NOMO-1 (cell line): ENCODE measurements around the gene CBLN3.
"Not testable (repeated sequence)": the region's sequence is repeated elsewhere in the genome, so short reads cannot be mapped to it uniquely, and the experiment has no call there.

Source experiments
- DNase-seq, 2 experiments: peaks; one replicate each; lab custom pipeline; 2025; ENCODE audit not compliant: unreplicated experiment in 2 of 2; lab: John Stamatoyannopoulos, UW

Gene CBLN3

GRCh38 chr14:24406416-24406815 is 23.1 kb downstream of the CBLN3 start:
- no peak for DNase-seq

GRCh38 chr14:24404814-24405213 is 24.7 kb downstream of the CBLN3 start:
- no peak for DNase-seq

GRCh38 chr14:24403294-24403998 is 26.0 kb downstream of the CBLN3 start:
- no peak for DNase-seq

GRCh38 chr14:24401810-24402702 is 27.4 kb downstream of the CBLN3 start:
- no peak for DNase-seq

GRCh38 chr14:24399999-24400718 is 29.3 kb downstream of the CBLN3 start:
- no peak for DNase-seq

GRCh38 chr14:24399447-24399822 is 30.0 kb downstream of the CBLN3 start:
- no peak for DNase-seq

- no peak for DNase-seq
Measured at GRCh38 chr14:24398653-24399446, 30.6 kb downstream of the CBLN3 start, which contains the start of gene NYNRIN. Gene NYNRIN, plus strand, starts transcription at chr14:24399003. Its CDS starts 244 bp downstream, at chr14:24399247.

- no peak for DNase-seq
Measured at GRCh38 chr14:24398293-24398652, 31.2 kb downstream of the CBLN3 start.

- DNase-seq: no peak
Measured at GRCh38 chr14:24397639-24398292, 31.7 kb downstream of the CBLN3 start.

- peak; percentile 20 to 64 for DNase-seq
Measured at GRCh38 chr14:24395609-24396582, 33.6 kb downstream of the CBLN3 start.

GRCh38 chr14:24394275-24394674 is 35.2 kb downstream of the CBLN3 start:
- no peak for DNase-seq

- no peak for DNase-seq
Measured at GRCh38 chr14:24392325-24393091, 37.0 kb downstream of the CBLN3 start.

- DNase-seq: peak; percentile 13 to 27
Measured at GRCh38 chr14:24390701-24391468, 38.6 kb downstream of the CBLN3 start.

- no peak for DNase-seq
Measured at GRCh38 chr14:24389226-24389848, 40.1 kb downstream of the CBLN3 start.

GRCh38 chr14:24388474-24389179 is 40.8 kb downstream of the CBLN3 start:
- DNase-seq: no peak

GRCh38 chr14:24387579-24387978 is 41.9 kb downstream of the CBLN3 start:
- not testable (repeated sequence) for DNase-seq
